Left ventricle myocardium inferior (tissue), 1 donor: ENCODE data around the gene WDFY4. TPM values are rescaled to one million over a fixed set of nuclear protein-coding genes. Genes with fewer than 3 reads are reported as not detected.

ENCODE experiments used
- DNase-seq: peaks from one replicate; pipeline ENCODE4 v3.0.0-alpha.2; 2020
- H3K27ac ChIP-seq: fragments of 200-600 bp; replicated peaks from 2 replicates; pipeline ENCODE4 v1.8.0; 2021
- H3K27me3 ChIP-seq: fragments of 200-600 bp; 2 replicates; pipeline ENCODE4 v1.8.0; 2021; ENCODE audit warnings: low read depth
- H3K36me3 ChIP-seq: fragments of 200-600 bp; 2 replicates; pipeline ENCODE4 v1.8.0; 2021
- H3K4me1 ChIP-seq: fragments of 200-600 bp; 2 replicates; pipeline ENCODE4 v1.8.0; 2021
- H3K4me3 ChIP-seq: fragments of 200-600 bp; 2 replicates; pipeline ENCODE4 v1.8.0; 2021; ENCODE audit warnings: mild to moderate bottlenecking, moderate library complexity
- H3K9me3 ChIP-seq: fragments of 200-600 bp; replicated peaks from 2 replicates; pipeline ENCODE4 v1.8.0; 2021
- CTCF ChIP-seq: fragments of 200-600 bp; IDR thresholded peaks from 2 replicates; pipeline ENCODE4 v1.8.0; 2021; ENCODE audit warnings: antibody characterized with exemption, mild to moderate bottlenecking, borderline replicate concordance
- intact Hi-C: fragments of 100-400 bp; cut with micrococcal nuclease; formaldehyde crosslinking; loops from one replicate; pipeline ENCODE4 v1.11.0; 2022
- total RNA-seq: library from RNA; stranded (reverse); fragmentation: NEBNext Ultra II Directional; extraction: Animal tissue kit (Norgen Biotek cat#: 25700); gene quantifications from one replicate; pipeline ENCODE4 v1.2.1, GENCODE V29; 2021
- donor health status: DM: no; HTN: yes; CAD: no; lungs with severe emphysema.

The WDFY4 gene
- total RNA-seq, 1 donor from 2014 or later = 1.5 TPM

DNA sequence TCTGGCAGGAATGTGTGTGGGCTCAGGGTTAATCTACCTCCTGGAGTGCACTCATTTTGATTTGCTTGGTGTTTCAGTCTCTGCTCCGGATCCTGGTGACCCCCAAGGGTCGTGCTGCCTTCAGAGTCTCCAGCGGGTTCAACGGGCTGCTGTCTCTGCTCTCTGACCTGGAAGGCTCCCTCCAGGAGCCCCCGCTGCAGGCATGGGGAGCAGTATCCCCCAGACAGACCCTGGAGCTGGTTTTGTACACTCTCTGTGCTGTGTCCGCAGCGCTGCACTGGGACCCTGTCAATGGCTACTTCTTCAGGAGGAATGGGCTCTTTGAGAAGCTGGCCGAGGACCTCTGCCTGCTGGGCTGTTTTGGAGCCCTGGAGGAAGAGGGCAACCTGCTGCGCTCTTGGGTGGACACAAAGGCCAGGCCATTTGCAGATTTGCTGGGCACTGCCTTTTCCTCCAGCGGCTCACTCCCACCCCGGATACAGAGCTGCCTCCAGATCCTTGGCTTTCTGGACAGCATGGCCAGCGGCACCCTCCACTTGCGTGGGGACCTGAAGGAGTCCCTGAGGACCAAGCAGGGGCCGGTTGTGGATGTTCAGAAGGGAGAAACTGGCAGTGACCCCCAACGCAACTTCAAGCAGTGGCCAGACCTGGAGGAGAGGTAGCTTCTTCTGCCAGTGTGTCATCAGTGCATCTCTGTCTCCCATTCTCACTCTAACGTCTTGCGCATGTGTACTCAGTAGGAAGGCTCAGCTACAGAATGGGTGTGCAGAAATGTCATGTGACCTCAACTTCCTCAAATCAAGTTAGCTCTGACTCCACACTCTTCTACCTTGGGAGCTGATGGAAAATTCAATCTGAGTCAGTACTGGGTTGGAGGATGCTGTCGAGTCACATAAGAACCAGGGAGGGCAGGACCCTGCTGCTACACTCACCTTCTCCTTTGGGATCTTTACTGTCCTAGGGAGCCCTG lies 58.5 kb downstream of the WDFY4 start:
- H3K27me3 ChIP-seq = no peaks in the 10 kb centered on the region
- no peak for TF ChIP-seq CTCF
- peaks cover under 1% of the 10 kb centered on the region for H3K4me1 ChIP-seq
- H3K9me3 ChIP-seq = peaks cover 19% of the 10 kb centered on the region
- no peak for DNase-seq
- no peaks in the 10 kb centered on the region for H3K36me3 ChIP-seq
- no peak overlapping the region for H3K4me3 ChIP-seq
- H3K27ac ChIP-seq = no peak overlapping the region
- intact Hi-C loops = no loop called here

- Histone ChIP-seq H3K9me3 (peaks cover 19% of the 10 kb centered on the region), H3K4me3 (no peak overlapping the region), H3K36me3 (no peaks in the 10 kb centered on the region), H3K27me3 (no peaks in the 10 kb centered on the region), H3K4me1 (peaks cover 9% of the 10 kb centered on the region), H3K27ac (no peak overlapping the region)
- no peak for DNase-seq
- no peak for TF ChIP-seq CTCF
- intact Hi-C loops = no loop called here
Measured at GRCh38 chr10:48744587-48744986, 59.9 kb downstream of the WDFY4 start.

GRCh38 chr10:48745662-48746245 lies 61.1 kb downstream of the WDFY4 start:
- DNase-seq = no peak
- no peaks in the 10 kb centered on the region for H3K36me3 ChIP-seq
- peaks cover 19% of the 10 kb centered on the region for H3K9me3 ChIP-seq
- no peaks in the 10 kb centered on the region for H3K27me3 ChIP-seq
- H3K27ac ChIP-seq = no peak overlapping the region
- H3K4me3 ChIP-seq = no peak overlapping the region
- intact Hi-C loops = no loop called here
- peaks cover 20% of the 10 kb centered on the region for H3K4me1 ChIP-seq
- TF ChIP-seq CTCF = no peak

- no peak for DNase-seq
- Histone ChIP-seq H3K4me1 (peaks cover 22% of the 10 kb centered on the region), H3K4me3 (no peak overlapping the region), H3K27me3 (no peaks in the 10 kb centered on the region), H3K27ac (no peak overlapping the region), H3K9me3 (peaks cover 19% of the 10 kb centered on the region), H3K36me3 (no peaks in the 10 kb centered on the region)
- TF ChIP-seq CTCF = no peak
- intact Hi-C loops = no loop called here
Measured at GRCh38 chr10:48748573-48748972, 63.9 kb downstream of the WDFY4 start.

DNA sequence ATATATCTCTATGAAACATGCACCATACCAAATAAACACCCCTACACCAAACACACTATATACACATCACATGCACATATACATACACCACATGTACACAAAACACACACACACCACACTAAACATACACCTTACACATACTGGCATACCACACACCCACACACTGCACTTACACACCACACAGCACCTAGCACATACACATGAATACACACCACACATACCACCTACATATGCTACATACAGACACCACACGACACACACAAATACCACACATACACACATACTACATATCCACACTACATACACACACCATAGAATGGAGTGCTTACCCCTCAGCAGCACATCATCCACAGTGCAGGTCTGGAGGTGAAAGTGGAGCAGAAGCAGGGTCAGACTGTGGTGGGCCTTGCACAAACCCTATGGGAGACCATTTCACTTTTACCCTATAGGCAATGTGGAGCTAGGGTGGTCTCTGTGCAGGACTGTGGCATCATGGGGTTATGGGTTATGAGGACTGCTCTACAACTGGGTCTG lies 64.6 kb downstream of the WDFY4 start:
- intact Hi-C loops = no loop called here
- Histone ChIP-seq H3K4me1 (peaks cover 22% of the 10 kb centered on the region), H3K27me3 (no peaks in the 10 kb centered on the region), H3K27ac (no peak overlapping the region), H3K36me3 (no peaks in the 10 kb centered on the region), H3K9me3 (peaks cover 19% of the 10 kb centered on the region), H3K4me3 (no peak overlapping the region)
- no peak for DNase-seq
- no peak for TF ChIP-seq CTCF
